Upper lobe of left lung (tissue), 6 donors: ENCODE results near the gene APOA5. TPM values are rescaled to one million over a fixed set of nuclear protein-coding genes. Genes with fewer than 3 reads are reported as not detected.

Experiments
- ATAC-seq, 2 donors: fragments of 200-7000 bp; cut with Tn5 transposase; one replicate each; pipeline ENCODE4 v1.9.1; 2022; ENCODE audit warnings: mild to moderate bottlenecking in 2 of 2, moderate library complexity in 2 of 2; ENCODE audit not compliant: low FRiP score in 2 of 2
- DNase-seq, 2 donors: peaks; one replicate each; pipeline ENCODE4 v3.0.0-alpha.2; 2019 to 2020
- H3K27ac ChIP-seq, 4 donors: fragments of 200-600 bp; sonication (generic); one replicate each; pipeline ENCODE4 v1.5.1; 2016 to 2019
- H3K27me3 ChIP-seq, 4 donors: fragments of 200-600 bp; sonication (generic); one replicate each; pipeline ENCODE4 v1.5.1; 2017 to 2019
- H3K36me3 ChIP-seq, 4 donors: fragments of 200-600 bp; sonication (generic); one replicate each; pipeline ENCODE4 v1.5.1; 2016 to 2019
- H3K4me1 ChIP-seq, 4 donors: fragments of 200-600 bp; sonication (generic); one replicate each; pipeline ENCODE4 v1.5.1; 2018 to 2019
- H3K4me3 ChIP-seq, 4 donors: fragments of 200-600 bp; sonication (generic); one replicate each; pipeline ENCODE4 v1.5.1; 2017 to 2019; ENCODE audit warnings: mild to moderate bottlenecking in 2 of 4, moderate library complexity in 1 of 4
- H3K9me3 ChIP-seq, 4 donors: fragments of 200-600 bp; sonication (generic); one replicate each; pipeline ENCODE4 v1.5.1; 2018 to 2019
- EP300 ChIP-seq, 4 donors: sonication (generic); formaldehyde crosslinking; IDR thresholded peaks; one replicate each; pipeline ENCODE4 v1.5.1; 2017; ENCODE audit warnings: antibody characterized with exemption in 4 of 4, control low read depth in 2 of 4
- POLR2A ChIP-seq, 4 donors: fragments of 450-650 bp; IDR thresholded peaks; one replicate each; pipeline ENCODE4 v1.5.1; 2016 to 2017; ENCODE audit warnings: antibody characterized with exemption in 4 of 4, mild to moderate bottlenecking in 2 of 4
- POLR2AphosphoS5 ChIP-seq, 2 donors: sonication (generic); formaldehyde crosslinking; IDR thresholded peaks; one replicate each; pipeline ENCODE4 v1.5.1; 2017; ENCODE audit warnings: antibody characterized with exemption in 2 of 2
- WGBS, 2 donors: methylation state at CpG; one replicate each; pipeline ENCODE4 v1.1.5; 2017 to 2018; 5-methylcytosine and 5-hydroxymethylcytosine counted together
- total RNA-seq, 6 donors: library from RNA; depleted of rRNA in 4 of 6; stranded (reverse); fragments of >200 nt in 4 of 6; gene quantifications; one replicate each; pipeline versions ENCODE4 v1.1.0 to v1.2.1, GENCODE V29; 2016 to 2021
- TF ChIP-seq, protein P1 (sequence below), 6 experiments: fragments of 450-650 bp in 4 of 6; fragments of 200-600 bp in 2 of 6; sonication (generic) in 2 of 6; IDR thresholded peaks; one replicate each; pipeline ENCODE4 v1.5.1; 2016 to 2019; ENCODE audit warnings: antibody characterized with exemption in 6 of 6
- donor health status: DM: no; HTN: no; CAD: no; lungs with moderate emphysema.
- donor health status: DM: no; HTN: yes; CAD: no; lungs with severe emphysema.

The APOA5 gene
- total RNA-seq, 6 donors from 2014 or later, result 0.20 to 0.57 TPM; not detected in 4

- Histone ChIP-seq H3K4me3 (no peak overlapping the region), H3K36me3 (no peaks in the 10 kb centered on the region), H3K27me3 (no peaks in the 10 kb centered on the region), H3K27ac (no peak overlapping the region), H3K4me1 (peaks cover 9 to 16% (median 15%) of the 10 kb centered on the region in 4 donors), H3K9me3 (no peaks in the 10 kb centered on the region)
- no peak for TF ChIP-seq POLR2AphosphoS5 (IDR thresholded peaks at IDR 0.05)
- no peak for TF ChIP-seq POLR2A (IDR thresholded peaks at IDR 0.05)
- no peak for TF ChIP-seq EP300 (IDR thresholded peaks at IDR 0.05)
- TF ChIP-seq, protein P1, sequence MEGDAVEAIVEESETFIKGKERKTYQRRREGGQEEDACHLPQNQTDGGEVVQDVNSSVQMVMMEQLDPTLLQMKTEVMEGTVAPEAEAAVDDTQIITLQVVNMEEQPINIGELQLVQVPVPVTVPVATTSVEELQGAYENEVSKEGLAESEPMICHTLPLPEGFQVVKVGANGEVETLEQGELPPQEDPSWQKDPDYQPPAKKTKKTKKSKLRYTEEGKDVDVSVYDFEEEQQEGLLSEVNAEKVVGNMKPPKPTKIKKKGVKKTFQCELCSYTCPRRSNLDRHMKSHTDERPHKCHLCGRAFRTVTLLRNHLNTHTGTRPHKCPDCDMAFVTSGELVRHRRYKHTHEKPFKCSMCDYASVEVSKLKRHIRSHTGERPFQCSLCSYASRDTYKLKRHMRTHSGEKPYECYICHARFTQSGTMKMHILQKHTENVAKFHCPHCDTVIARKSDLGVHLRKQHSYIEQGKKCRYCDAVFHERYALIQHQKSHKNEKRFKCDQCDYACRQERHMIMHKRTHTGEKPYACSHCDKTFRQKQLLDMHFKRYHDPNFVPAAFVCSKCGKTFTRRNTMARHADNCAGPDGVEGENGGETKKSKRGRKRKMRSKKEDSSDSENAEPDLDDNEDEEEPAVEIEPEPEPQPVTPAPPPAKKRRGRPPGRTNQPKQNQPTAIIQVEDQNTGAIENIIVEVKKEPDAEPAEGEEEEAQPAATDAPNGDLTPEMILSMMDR (IDR thresholded peaks at IDR 0.05), result no peak
- ATAC-seq, result no peak
- 95 to 96% methylated on average over 11 to 15 of the region's 17 CpGs for WGBS, 2 donors
- no peak for DNase-seq
Measured at GRCh38 chr11:116830184-116830912, 38.7 kb upstream of the APOA5 start.

DNA sequence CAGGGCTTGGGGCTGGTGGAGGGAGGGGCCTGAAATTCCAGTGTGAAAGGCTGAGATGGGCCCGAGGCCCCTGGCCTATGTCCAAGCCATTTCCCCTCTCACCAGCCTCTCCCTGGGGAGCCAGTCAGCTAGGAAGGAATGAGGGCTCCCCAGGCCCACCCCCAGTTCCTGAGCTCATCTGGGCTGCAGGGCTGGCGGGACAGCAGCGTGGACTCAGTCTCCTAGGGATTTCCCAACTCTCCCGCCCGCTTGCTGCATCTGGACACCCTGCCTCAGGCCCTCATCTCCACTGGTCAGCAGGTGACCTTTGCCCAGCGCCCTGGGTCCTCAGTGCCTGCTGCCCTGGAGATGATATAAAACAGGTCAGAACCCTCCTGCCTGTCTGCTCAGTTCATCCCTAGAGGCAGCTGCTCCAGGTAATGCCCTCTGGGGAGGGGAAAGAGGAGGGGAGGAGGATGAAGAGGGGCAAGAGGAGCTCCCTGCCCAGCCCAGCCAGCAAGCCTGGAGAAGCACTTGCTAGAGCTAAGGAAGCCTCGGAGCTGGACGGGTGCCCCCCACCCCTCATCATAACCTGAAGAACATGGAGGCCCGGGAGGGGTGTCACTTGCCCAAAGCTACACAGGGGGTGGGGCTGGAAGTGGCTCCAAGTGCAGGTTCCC lies 38.0 kb upstream of the APOA5 start, which contains the start of gene APOC3:
APOC3 (plus strand) TSS at position 383 of the 659 bp plus-strand sequence. CDS start 676 bp downstream, outside the sequence.
- Histone ChIP-seq H3K9me3 (no peaks in the 10 kb centered on the region), H3K36me3 (no peaks in the 10 kb centered on the region), H3K4me3 (no peak within 1 kb of the TSS), H3K27ac (no peak within 1 kb of the TSS), H3K4me1 (peaks cover 2 to 9% (median 8%) of the 10 kb centered on the region in 4 donors), H3K27me3 (no peaks in the 10 kb centered on the region)
- no peak for DNase-seq
- no peak for ATAC-seq
- WGBS, 2 donors, result 74% methylated on average over 9 of the region's 9 CpGs; no CpG with 5 or more reads in 1 of the 2 donors
- TF ChIP-seq POLR2AphosphoS5 (IDR thresholded peaks at IDR 0.05) (no peak), EP300 (IDR thresholded peaks at IDR 0.05) (no peak), POLR2A (IDR thresholded peaks at IDR 0.05) (no peak)
- TF ChIP-seq, protein P1 (IDR thresholded peaks at IDR 0.05), result no peak

DNA sequence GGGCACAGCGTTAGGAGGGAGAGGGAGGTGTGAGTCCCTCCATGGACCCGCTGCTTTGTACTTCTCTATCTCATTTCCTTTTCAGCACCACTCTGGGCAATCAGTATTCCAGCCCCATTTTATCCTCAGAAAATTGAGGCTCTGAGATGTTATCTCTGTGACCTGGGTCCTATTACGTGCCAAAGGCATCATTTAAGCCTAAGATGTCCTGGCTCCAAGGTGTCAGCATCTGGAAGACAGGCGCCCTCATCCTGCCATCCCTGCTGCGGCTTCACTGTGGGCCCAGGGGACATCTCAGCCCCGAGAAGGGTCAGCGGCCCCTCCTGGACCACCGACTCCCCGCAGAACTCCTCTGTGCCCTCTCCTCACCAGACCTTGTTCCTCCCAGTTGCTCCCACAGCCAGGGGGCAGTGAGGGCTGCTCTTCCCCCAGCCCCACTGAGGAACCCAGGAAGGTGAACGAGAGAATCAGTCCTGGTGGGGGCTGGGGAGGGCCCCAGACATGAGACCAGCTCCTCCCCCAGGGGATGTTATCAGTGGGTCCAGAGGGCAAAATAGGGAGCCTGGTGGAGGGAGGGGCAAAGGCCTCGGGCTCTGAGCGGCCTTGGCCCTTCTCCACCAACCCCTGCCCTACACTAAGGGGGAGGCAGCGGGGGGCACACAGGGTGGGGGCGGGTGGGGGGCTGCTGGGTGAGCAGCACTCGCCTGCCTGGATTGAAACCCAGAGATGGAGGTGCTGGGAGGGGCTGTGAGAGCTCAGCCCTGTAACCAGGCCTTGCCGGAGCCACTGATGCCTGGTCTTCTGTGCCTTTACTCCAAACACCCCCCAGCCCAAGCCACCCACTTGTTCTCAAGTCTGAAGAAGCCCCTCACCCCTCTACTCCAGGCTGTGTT lies 37.2 kb upstream of the APOA5 start:
- no peaks in the 10 kb centered on the region for H3K27me3 ChIP-seq
- 75 to 78% methylated on average over 9 to 16 of the region's 16 CpGs for WGBS, 2 donors
- peaks cover 0 to 8% (median 4%) of the 10 kb centered on the region in 4 donors for H3K4me1 ChIP-seq
- no peak for TF ChIP-seq EP300 (IDR thresholded peaks at IDR 0.05)
- no peak for TF ChIP-seq POLR2A (IDR thresholded peaks at IDR 0.05)
- TF ChIP-seq POLR2AphosphoS5 (IDR thresholded peaks at IDR 0.05), result no peak
- TF ChIP-seq, protein P1 (IDR thresholded peaks at IDR 0.05), result no peak
- ATAC-seq (no peak), DNase-seq (no peak)
- H3K36me3 ChIP-seq, result no peaks in the 10 kb centered on the region
- no peaks in the 10 kb centered on the region for H3K9me3 ChIP-seq
- H3K4me3 ChIP-seq, result no peak overlapping the region
- H3K27ac ChIP-seq, result no peak overlapping the region

DNA sequence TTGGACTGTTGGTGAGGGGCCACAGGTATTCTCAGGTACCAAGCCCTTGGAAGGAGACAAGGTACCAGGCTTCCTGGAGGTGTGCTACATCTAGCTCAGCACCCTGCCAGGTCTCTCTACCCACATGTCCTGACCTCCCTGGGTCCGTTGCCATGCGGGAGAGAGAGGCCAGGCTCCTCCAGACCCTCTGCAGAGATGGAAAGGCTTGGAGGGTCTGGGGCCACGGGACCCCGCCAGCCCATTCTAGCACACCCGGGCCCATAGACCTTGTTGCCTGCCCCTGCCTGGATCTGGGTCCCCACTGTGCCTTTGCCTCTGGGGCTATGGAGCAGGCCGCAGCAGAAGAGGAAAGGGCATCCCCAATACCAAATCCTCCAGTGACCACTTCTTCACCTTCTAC lies 35.8 kb upstream of the APOA5 start:
- ATAC-seq, result no peak
- 90 to 93% methylated on average over 2 to 6 of the region's 6 CpGs for WGBS, 2 donors
- H3K4me1 ChIP-seq, result peaks cover 0 to 7% (median 3%) of the 10 kb centered on the region in 4 donors
- no peak overlapping the region for H3K27ac ChIP-seq
- no peaks in the 10 kb centered on the region for H3K36me3 ChIP-seq
- no peaks in the 10 kb centered on the region for H3K27me3 ChIP-seq
- TF ChIP-seq EP300 (IDR thresholded peaks at IDR 0.05) (no peak), POLR2AphosphoS5 (IDR thresholded peaks at IDR 0.05) (no peak), POLR2A (IDR thresholded peaks at IDR 0.05) (no peak)
- TF ChIP-seq, protein P1 (IDR thresholded peaks at IDR 0.05), result no peak
- no peaks in the 10 kb centered on the region for H3K9me3 ChIP-seq
- no peak for DNase-seq
- no peak overlapping the region for H3K4me3 ChIP-seq
